DMS79 (cell line): ENCODE data around the gene PGC.

Experiments
- DNase-seq: peaks from one replicate; lab custom pipeline; 2025; lab: John Stamatoyannopoulos, UW

The PGC gene

GRCh38 chr6:41697861-41698781 is 49.1 kb downstream of the PGC start:
- no peak for DNase-seq

GRCh38 chr6:41696788-41697187 is 50.4 kb downstream of the PGC start:
- DNase-seq: no peak

GRCh38 chr6:41695825-41696224 is 51.4 kb downstream of the PGC start:
- DNase-seq: no peak

- DNase-seq: no peak
These were observed 52.2 kb downstream of the PGC start for GRCh38 chr6:41694815-41695526.

GRCh38 chr6:41693281-41694240 is 53.6 kb downstream of the PGC start:
- DNase-seq: no peak

- no peak for DNase-seq
These were observed 54.5 kb downstream of the PGC start for GRCh38 chr6:41692730-41693129.

- no peak for DNase-seq
These were observed 55.0 kb downstream of the PGC start for GRCh38 chr6:41692080-41692675.

- DNase-seq: no peak
These were observed 55.6 kb downstream of the PGC start for GRCh38 chr6:41691426-41692079.

- no peak for DNase-seq
These were observed 56.5 kb downstream of the PGC start for GRCh38 chr6:41690541-41691330.

- DNase-seq: no peak
These were observed 57.8 kb downstream of the PGC start for GRCh38 chr6:41689171-41690008.

- DNase-seq: no peak
These were observed 58.8 kb downstream of the PGC start for GRCh38 chr6:41688256-41688965.

- DNase-seq: no peak
These were observed 59.6 kb downstream of the PGC start for GRCh38 chr6:41687501-41688175.
